Measurements from ENCODE around the gene EXO5.

The EXO5 gene

GRCh38 chr1:40508375-40509341 lies at the start of gene EXO5:
Gene EXO5 (plus strand): TSS chr1:40508767. CDS start chr1:40514545, 5,778 bp downstream.
- DNase-seq (ENCODE audit: insufficient read length, low spot score), result peak; percentile 46
- no peak for FAIRE-seq
- no peak for TF ChIP-seq CTCF (IDR thresholded peaks at IDR 0.05; ENCODE audit: insufficient read depth, missing control alignments)

GRCh38 chr1:40462956-40463590 lies 45.5 kb upstream of the EXO5 start:
- TF ChIP-seq CTCF (IDR thresholded peaks at IDR 0.05; ENCODE audit: insufficient read depth, missing control alignments), result no peak
- FAIRE-seq, result no peak
- DNase-seq (ENCODE audit: insufficient read length, low spot score), result no peak

- no peak for TF ChIP-seq CTCF (IDR thresholded peaks at IDR 0.05; ENCODE audit: insufficient read depth, missing control alignments)
- FAIRE-seq, result no peak
- DNase-seq (ENCODE audit: insufficient read length, low spot score), result no peak
Measured at GRCh38 chr1:40469327-40469726, 39.2 kb upstream of the EXO5 start.

- DNase-seq (ENCODE audit: insufficient read length, low spot score), result no peak
- no peak for TF ChIP-seq CTCF (IDR thresholded peaks at IDR 0.05; ENCODE audit: insufficient read depth, missing control alignments)
- FAIRE-seq, result peak; percentile 38
Measured at GRCh38 chr1:40475268-40475667, 33.3 kb upstream of the EXO5 start.

- DNase-seq (ENCODE audit: insufficient read length, low spot score) (peak; percentile 60), FAIRE-seq (no peak)
- no peak for TF ChIP-seq CTCF (IDR thresholded peaks at IDR 0.05; ENCODE audit: insufficient read depth, missing control alignments)
Measured at GRCh38 chr1:40476924-40477677, 31.5 kb upstream of the EXO5 start, which contains the start of gene ZFP69. Gene ZFP69 (plus strand): TSS chr1:40477290. CDS start chr1:40479362, 2,072 bp downstream.

GRCh38 chr1:40477678-40478053 lies 30.9 kb upstream of the EXO5 start:
- TF ChIP-seq CTCF (IDR thresholded peaks at IDR 0.05; ENCODE audit: insufficient read depth, missing control alignments), result no peak

More at GRCh38 chr1:40477678-40478053, 30.9 kb upstream of the EXO5 start:
- no peak for DNase-seq (ENCODE audit: insufficient read length, low spot score)
- FAIRE-seq, result no peak

Data from D721Med (cell line).